GM18502 (cell line): ENCODE measurements around the gene OOSP4A.

Experiments
- ATAC-seq: cut with Tn5 transposase; IDR thresholded peaks from one replicate; pipeline ENCODE4 v1.9.1; 2021; ENCODE audit warnings: mild to moderate bottlenecking; ENCODE audit not compliant: unreplicated experiment, poor library complexity

OOSP4A gene

DNA sequence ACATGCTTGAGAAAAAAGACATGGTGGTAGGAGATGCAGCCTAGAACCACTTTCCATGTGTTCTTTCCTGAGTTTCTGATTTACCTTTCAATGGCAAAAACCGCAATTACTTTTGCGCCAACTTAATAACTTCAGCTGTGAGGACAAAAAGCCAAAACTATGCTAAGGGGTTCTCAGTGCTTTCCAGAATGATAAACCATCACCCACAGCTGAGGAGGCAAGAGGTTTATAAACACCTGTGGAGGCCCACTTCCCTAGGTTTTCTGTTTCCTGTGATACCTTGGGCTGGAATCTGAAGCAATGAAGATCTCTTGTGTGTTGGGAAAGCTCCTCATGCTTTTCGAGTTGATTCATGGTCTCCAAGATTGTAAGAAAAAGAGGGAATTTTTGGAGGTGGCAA lies at the start of gene OOSP4A:
TSS of gene OOSP4A (plus strand) at position 301 of the 400 bp plus-strand sequence. CDS start at position 301, 0 bp downstream.
- no peak for ATAC-seq

DNA sequence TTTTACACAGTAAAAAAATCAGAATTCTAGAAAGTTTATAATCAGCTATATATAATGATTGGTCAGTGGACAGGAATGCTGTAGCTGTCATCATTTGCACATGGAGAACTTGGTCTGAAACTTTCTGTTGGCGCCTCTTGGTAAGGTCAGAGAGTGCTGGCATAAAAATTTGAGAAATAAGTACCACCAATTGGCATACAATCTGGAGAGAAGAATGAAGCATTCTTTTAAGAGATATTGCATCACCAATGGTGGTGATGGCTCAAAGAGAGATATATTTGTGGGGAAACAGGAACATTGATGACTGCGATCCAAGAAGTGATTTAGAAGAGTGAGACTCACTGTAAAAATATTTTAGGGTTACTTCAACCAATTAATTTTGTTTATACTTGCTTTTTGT lies 45.4 kb upstream of the OOSP4A start:
- no peak for ATAC-seq

DNA sequence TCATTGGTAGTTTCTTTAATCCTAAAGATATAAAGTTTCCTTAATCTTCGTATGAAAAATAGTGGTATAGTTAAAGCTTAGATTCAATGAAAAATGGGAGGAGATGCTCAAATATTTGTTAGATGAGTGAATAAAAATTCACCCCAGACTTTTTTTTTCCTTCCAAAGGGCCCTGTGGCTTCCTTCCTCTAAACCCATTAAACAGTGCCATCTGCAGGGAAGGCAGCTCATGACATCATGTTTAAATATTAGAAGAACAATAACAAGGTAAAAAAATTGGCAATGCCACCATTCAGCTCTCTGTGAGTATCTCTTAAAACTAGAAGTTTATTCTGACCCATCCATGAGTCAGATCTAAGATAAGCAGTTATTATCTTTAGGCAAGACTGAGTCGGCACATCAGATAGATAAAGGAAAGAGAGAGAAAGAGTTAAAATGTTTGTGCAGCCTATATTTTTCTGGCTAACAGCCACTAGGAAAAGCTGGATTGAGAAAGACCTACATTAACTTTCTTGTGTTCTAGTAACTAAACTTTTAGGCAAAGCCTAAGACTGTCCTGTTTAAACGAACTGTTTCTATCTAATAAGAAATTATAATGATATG lies 44.7 kb upstream of the OOSP4A start:
- ATAC-seq, result no peak

DNA sequence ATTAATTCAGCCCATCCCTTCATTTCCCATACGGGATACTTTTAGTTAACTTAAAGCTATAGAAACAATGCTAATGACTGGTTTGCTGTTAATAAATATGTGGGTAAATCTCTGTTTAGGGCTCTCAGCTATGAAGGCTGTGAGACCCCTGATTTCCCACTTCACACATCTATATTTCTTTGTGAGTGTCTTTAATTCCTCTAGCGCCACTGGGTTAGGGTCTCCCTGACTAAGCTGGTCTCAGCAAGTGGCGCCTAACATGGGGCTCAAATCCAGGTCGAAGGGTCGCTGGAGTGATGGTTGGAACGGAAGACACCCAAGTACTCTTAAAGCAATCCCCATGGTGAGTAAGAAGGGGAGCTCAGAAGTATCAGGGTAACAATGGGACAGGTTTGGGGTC lies 40.0 kb upstream of the OOSP4A start:
- ATAC-seq, result no peak

DNA sequence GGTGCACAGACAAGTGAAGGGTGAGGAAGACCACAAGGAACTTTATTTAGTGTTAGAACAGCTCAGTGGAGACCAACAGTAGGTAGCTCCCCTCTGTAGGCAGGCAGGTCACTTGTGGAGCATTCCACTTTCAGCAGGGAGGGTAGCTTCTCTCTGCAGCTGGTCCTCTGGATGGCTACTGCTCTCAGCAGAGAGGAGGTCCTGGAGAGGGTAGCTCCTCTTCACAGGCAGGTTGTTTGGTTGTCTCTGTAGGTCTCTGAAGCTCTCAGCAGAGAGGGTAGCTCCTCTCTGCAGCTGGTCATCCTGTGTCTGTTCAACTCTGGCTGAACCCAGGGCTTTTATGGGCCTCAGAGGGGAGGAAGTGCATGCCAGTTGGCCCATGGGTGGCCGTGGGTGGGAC lies 32.1 kb upstream of the OOSP4A start:
- ATAC-seq, result no peak

DNA sequence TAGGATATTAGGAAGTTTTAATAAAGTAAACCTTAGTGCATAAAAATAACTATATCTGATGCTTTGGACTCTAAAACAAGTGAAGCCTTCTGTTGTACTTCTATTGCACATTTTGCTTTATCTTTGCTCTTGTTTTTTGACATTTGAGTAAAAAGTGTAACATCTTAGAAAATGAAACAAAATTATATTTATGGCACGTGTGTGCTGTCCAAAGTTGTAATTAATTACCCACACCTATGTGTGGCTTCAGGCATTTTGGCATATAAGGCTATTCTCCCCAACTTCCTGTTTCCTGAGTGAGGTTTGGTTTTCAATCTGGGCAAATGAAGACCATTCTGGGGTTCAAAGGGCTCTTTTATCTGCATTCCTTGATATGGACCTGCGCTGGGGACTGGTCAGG lies 25.7 kb upstream of the OOSP4A start, which contains the start of gene OOSP1:
TSS of gene OOSP1 (plus strand) at position 301 of the 400 bp plus-strand sequence. CDS start at position 324, 23 bp downstream.
- ATAC-seq, result no peak

DNA sequence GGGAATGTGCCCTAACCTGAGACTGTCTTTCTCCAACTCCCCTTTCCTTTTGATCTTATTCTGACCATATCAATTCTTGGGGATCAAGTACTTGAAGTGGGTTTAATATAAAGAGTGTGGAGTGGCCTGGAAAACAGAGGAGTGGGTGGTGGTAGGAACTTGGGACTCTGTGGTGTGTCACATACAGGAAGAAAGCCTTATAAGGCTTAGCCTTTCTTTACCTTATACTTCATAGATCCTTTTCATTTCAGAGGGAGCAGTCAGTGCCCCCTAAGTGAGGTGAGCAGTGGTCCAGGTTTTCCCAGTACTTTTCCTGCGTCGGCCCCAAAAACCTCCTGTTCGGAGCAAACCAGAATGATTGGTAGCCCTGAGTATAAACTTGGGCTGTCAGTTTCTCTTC lies 25.1 kb upstream of the OOSP4A start:
- no peak for ATAC-seq

DNA sequence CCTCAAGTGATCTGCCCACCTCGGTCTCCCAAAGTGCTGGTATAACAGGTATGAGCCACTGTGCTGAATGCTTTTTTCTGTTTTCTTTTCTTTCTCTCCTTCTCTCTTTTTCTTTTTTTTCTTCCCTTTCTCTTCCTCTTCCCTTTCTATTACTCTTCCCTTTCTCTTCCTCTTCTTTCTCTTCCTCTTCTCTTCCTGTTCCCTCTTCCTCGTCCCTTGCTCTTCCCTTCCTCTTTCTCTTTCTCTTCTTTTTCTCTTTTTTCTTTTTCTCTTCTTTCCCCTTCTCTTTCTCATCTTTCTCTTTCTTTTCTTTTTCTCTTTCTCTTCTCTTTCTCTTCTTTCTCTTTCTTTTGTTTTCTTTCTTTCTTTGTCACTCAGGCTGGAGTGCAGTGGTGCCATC lies 24.4 kb upstream of the OOSP4A start:
- ATAC-seq, result no peak

DNA sequence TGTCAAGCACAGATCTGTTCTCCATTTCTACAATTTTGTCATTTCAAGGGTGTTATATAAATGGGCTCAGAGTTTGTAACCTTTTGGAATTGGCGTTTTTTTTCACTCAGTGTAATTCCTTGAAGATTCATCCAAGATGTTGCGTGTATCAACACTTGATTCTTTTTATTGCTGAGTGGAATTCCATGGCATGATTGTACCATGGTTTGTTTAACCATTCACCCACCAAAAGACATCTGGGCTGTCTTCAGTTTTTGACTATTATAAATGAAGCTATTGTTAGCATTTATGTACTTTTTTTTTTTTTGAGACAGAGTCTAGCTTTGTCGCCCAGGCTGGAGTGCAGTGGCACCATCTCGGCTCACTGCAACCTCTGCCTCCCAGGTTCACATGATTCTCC lies 22.7 kb upstream of the OOSP4A start:
- ATAC-seq, result no peak

DNA sequence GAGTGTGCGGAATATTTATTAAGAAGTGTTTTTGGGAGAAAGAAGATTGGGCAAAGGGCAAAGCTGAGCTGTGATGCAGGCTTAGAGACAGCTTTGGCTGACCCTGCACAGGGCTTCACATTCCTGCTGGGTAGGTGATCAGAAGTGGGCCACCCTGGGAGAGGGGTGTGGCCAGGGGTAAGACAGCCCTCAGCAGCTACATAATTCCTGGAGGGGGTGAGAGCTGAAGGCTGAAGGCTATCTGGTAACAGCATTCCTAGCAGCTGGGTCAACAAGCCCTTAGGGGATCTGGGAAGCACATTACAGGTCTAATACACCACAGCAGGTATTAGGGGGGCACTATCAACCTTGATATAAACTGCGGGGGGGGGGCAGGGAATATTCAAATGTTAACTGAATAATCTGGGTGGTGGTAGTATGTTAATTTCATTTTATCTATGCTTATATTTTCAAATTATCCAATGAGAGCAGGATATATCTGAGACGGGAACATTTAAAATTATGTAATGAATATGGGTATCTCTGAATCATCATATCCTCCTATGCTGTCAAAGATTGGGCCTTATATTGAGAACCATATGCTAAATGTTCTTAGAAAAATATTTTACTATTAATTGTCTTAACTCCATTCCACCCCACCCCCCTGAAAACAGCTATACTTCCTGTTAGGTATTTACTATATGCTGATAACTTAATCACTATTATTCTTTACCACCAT lies 19.7 kb upstream of the OOSP4A start:
- no peak for ATAC-seq

DNA sequence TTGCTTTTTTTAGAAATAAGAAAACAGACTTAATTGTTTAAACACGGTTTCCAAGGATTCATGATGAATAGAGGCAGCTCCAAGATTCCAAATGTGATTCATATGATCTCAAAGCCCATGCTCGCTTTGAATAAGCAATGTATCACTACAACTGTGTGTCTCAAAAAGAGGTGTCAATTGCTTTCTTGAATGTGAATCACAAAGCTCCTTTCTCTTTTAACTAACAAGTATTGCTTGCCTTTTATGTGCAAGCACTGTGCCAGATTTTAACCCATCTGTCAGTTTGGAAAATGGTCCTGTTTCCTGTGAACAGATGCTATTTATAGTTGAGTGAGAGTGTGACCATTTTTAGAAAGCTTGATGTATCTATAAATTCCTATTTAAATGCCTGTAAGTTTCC lies 19.1 kb upstream of the OOSP4A start:
- ATAC-seq, result no peak

DNA sequence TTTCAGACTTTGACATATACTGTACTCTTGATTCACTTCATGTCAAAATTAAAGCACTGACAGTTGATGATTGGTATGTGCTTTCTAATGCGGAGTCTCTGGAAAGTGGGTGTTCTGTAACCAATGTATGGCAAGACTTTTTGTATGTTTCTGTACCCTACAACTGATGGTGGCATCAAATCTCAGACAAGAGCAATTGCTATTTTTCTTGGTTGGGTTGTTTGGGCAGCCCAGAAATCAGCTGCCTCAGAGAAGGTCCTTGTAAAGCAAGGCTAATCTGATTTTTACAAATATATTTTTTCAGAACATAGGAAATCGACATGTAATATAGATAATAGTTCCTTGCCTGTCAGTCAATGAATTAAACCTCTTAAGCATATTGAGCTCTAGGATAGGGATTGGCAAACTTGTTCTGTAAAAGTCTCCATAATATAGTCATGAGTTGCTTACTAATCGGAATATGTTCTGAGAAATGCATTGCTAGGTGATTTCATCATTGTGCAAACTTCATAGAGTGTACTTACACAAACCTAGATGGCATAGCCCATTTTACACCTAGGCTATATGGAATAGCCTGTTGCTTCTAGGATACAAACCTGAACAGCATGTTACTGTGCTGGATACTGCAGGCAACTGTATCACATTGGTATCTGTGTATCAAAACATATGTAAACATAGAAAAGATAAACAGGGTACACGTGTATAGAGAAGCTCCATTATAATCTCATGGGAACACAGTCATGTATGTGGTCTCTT lies 10.2 kb upstream of the OOSP4A start:
- ATAC-seq, result no peak

DNA sequence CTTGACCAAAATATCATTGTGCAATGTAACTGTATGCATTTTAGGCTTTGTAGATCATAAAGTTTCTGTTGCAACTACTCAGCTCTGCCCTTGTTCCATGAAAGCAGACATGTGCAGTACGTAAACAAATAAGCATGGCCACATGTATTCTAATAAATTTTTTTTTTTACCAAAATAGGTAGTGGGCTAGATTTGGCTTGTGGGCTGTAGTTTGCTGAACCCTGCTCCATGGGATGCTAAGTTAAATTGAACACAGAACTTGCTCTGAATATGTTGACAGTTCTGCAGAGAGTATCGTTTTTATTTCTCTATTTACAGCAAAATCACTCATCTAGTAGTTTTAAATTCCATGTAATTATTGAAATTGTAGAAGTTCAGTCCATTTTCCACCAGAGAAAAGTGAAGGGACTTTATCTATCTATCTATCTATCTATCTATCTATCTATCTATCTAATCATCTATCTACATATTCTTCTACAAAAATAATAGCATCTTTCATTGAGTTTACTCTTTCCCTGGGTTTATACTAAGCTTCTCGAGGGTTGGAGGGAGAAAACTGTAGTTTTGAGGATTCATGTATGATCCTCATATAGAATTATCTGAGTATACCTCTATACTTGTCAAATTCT lies 9.5 kb upstream of the OOSP4A start:
- no peak for ATAC-seq

DNA sequence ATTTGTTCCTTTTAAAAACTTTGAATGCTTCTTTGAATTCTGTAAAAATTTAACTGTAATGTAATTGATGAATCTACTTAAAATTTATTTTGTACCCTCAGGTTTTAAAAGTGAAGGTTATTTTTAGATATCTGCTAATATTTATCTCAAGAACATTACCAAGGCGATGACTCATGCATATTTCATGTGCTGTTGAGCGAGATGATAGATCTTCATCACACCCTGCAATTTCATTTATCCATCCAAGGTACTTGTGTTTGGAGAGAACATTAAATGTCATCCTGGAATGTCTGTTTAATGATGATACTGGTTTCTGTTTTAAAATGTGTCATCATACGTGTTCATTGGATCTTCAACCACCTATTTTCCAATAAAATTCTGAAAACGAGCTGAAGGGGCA lies 6.7 kb upstream of the OOSP4A start:
- no peak for ATAC-seq

DNA sequence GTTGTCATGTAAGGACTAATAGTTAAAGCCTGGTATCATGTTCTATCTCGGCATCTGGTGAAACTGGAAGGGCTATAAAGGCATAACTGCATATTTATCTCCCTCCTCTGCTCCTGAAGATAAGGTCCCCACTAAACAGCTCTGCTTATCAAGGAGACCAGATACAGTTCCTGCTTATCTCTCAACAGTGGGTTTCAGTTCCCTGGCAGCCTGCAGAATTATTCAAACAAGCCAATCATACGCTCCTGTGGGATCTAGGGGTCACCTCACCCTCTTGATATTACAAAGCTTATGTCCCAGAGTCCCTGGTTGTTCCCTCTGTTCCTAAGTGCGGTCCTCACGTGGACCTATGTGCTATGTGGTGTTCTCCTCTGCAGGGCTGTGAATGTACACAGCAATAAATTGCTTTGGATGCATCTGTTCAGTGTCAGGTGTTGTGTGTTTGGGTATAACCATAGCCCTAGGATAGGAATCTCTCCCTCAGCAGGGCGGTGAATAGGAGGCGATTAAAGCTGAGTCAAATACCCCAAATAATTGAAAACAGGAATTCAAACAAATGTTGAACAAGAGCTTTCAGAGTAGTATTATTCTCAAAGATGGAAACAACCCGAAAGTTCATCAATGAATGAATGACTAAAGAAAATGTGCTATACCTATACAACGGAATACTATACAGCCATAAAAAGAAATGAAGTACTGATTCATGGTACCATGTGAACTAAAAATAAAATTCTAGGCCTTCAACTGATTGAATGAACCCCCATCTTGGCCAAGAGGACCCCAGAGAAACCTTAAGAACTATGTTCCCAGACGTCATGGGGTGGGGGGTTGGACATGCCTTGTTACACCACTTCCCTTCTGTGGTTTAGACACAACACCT lies 3.1 kb upstream of the OOSP4A start:
- no peak for ATAC-seq

DNA sequence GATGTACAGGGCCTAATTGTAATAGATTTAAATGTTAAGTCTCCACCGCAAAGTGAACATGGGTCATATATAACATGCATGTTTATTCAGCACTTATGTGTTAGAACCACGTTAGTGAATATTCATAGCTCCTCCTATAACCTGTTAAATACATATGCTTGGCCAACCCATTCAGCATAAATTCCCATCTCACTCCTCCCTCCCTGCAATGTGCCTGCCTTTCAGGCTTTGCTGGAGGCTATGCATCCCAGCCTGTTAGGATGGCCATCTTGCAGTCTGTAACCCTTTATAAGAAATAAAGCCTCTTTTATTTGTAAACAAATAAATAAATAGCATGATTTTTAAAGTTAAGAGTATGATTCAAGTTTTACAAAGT lies 1.7 kb upstream of the OOSP4A start:
- no peak for ATAC-seq

DNA sequence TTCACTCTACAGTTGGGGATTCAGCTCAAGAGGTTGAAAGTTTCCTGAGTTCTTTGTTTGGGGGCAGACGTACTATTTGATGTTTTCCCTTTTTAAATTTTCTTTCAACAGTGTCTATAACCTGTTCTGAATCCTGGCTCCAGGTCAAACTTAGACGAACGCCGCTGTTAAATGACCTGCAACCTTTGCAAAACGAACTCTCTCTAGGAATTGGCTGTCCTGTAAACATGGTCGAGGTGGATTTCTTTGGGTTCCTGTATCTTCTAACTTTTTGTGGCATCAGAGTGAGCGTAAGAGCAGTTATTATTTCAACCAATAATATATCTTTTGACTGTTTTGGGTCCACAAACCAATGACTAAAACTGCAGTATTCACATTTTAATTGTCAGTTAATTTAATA lies 1.6 kb downstream of the OOSP4A start:
- no peak for ATAC-seq

DNA sequence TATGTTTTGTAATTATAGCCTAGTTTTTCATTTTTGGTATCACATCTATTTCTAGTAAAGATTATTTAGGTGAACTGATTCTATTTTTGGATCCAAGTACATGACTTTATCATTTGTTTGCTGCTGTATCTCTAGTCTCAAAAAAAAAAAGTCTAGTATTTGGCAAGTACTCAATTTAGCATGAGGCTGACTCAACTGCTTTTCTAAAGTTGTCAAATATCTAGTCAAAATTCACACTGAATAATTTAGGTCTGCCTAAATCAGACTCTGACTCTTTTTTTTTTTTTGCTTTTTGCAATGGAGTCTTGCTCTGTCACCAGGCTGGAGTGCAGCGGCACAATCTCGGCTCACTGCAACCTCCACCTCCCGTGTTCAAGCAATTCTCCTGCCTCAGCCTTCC lies 2.4 kb downstream of the OOSP4A start:
- no peak for ATAC-seq

DNA sequence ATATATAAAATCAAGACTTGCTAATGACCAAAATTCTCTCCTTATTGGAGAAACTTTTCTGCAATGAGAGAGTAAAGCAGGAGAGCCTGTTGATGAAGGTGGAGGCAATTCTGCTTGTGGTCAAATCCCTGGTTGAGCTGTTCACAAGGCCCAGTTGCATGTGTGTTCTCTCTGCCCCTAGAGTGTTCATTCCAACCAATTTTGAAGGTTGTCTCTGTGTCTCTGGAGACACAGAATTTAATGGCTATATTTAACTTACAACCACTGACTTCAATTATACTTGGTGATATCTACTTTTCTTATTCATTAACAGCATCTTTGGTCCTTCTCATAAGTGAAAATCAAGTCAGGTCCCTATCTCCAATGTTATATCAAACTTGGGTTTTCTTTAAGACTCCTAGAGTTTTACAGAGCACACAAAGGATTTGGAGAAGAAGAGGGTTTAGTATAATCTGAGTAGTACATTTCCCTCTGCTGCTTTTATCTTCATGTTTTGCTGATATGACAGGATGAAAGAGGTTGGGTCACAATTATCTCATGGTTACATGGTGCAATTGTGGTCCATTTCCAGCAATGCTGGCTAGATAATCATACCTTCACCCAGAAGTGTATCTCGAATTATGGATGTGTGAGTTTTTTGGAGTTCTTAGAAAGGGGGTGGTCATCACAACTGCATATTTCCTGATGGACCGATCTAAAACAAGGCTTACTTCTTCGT lies 4.0 kb downstream of the OOSP4A start:
- no peak for ATAC-seq

DNA sequence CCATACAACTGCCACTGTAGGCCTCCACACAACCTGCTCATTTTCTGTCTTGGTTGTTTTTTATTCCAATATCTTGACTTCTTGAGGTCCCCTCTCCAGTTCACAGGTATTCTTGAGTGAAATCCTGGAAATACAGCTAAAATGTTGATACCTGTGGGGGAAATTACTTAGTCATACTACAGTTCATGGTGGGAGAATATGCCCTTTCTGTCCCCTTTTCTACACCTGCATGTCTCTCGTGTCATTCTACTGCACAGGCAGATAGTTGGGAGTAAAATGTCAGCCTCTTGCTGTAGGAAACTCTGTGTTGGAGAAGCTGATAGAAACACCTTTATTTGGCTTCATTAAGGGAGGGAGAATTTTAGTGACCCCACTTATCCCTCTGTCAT lies 4.6 kb downstream of the OOSP4A start:
- ATAC-seq, result no peak
